Mammary epithelial cell (primary cell): ENCODE results near the gene UGT1A7.

Source experiments
- CTCF ChIP-seq, 2 donors: IDR thresholded peaks in 1 of 2; conservative IDR thresholded peaks in 1 of 2; 2 replicates each; pipeline ENCODE4 v1.5.1; 2011 to 2012; ENCODE audit warnings: inconsistent platforms in 2 of 2, low read length in 2 of 2, mild to moderate bottlenecking in 2 of 2, control low read depth in 1 of 2, low read depth in 1 of 2; ENCODE audit not compliant: insufficient read depth in 1 of 2; ENCODE audit errors: extremely low read depth in 1 of 2
- EZH2 ChIP-seq: IDR thresholded peaks from 2 replicates; pipeline ENCODE4 v1.6.1; 2012; ENCODE audit warnings: low read length, inconsistent platforms, borderline replicate concordance

- no peak for TF ChIP-seq CTCF (conservative IDR thresholded peaks at IDR 0.05 in 1 of 2, IDR thresholded peaks at IDR 0.05 in 1 of 2; ENCODE audit: extremely low read depth in 1 of 2, insufficient read depth in 1 of 2, low read depth in 1 of 2, low read length in 2 of 2)
- TF ChIP-seq EZH2 = no peak
These were observed 65.5 kb downstream of the UGT1A7 start for GRCh38 chr2:233747283-233747544.
